Adipocyte (in vitro differentiated cells): ENCODE results near the gene SDHC.
"Not testable (repeated sequence)": the region's sequence is repeated elsewhere in the genome, so short reads cannot be mapped to it uniquely, and the experiment has no call there.

ENCODE experiments used
- DNase-seq: peaks from one replicate; pipeline ENCODE4 v3.0.0-alpha.2; 2015; ENCODE audit warnings: low read depth
- H3K27me3 ChIP-seq: replicated peaks from 2 replicates; pipeline ENCODE4 v1.7.0; 2013; ENCODE audit warnings: mild to moderate bottlenecking, low read length, moderate library complexity; ENCODE audit not compliant: control insufficient read depth, insufficient read depth
- H3K36me3 ChIP-seq: 2 replicates; pipeline ENCODE4 v1.7.0; 2013; ENCODE audit warnings: low read length, mild to moderate bottlenecking, moderate library complexity; ENCODE audit not compliant: control insufficient read depth, insufficient read depth, severe bottlenecking
- H3K4me1 ChIP-seq: 2 replicates; pipeline ENCODE4 v1.7.0; 2013; ENCODE audit warnings: mild to moderate bottlenecking, low read length, moderate library complexity; ENCODE audit not compliant: control insufficient read depth, insufficient read depth
- H3K4me3 ChIP-seq: 2 replicates; pipeline ENCODE4 v1.7.0; 2013; ENCODE audit warnings: mild to moderate bottlenecking, low read length, moderate library complexity
- H3K9ac ChIP-seq: 2 replicates; pipeline ENCODE4 v1.7.0; 2013; ENCODE audit warnings: mild to moderate bottlenecking, low read length, moderate library complexity
- H3K9me3 ChIP-seq: 2 replicates; pipeline ENCODE4 v1.7.0; 2013; ENCODE audit warnings: mild to moderate bottlenecking, low read length, moderate library complexity; ENCODE audit not compliant: control insufficient read depth

The SDHC gene

GRCh38 chr1:161311595-161312181 lies 2.5 kb upstream of the SDHC start:
- Histone ChIP-seq H3K36me3 (no peaks in the 10 kb centered on the region), H3K4me3 (no peak overlapping the region), H3K9ac (no peak overlapping the region), H3K4me1 (peaks cover 29% of the 10 kb centered on the region), H3K27me3 (no peaks in the 10 kb centered on the region), H3K9me3 (no peaks in the 10 kb centered on the region)
- DNase-seq, result no peak

- no peak for DNase-seq
- Histone ChIP-seq H3K4me1 (peaks cover 13% of the 10 kb centered on the region), H3K36me3 (no peaks in the 10 kb centered on the region), H3K27me3 (no peaks in the 10 kb centered on the region), H3K9me3 (no peaks in the 10 kb centered on the region), H3K4me3 (peak overlapping the region; percentile 98), H3K9ac (peak overlapping the region; percentile 98)
Measured at GRCh38 chr1:161313554-161314200, 504 bp upstream of the SDHC start.

GRCh38 chr1:161315841-161316674 lies 1.9 kb downstream of the SDHC start:
- not testable (repeated sequence) for H3K36me3 ChIP-seq, H3K9ac ChIP-seq, DNase-seq, H3K9me3 ChIP-seq, H3K4me3 ChIP-seq, H3K27me3 ChIP-seq
- peaks cover 13% of the 10 kb centered on the region for H3K4me1 ChIP-seq

- Histone ChIP-seq H3K9me3 (no peaks in the 10 kb centered on the region), H3K36me3 (peaks cover 48% of the 10 kb centered on the region), H3K27me3 (no peaks in the 10 kb centered on the region), H3K9ac (no peak overlapping the region), H3K4me3 (no peak overlapping the region), H3K4me1 (no peaks in the 10 kb centered on the region)
- DNase-seq, result no peak
Measured at GRCh38 chr1:161324020-161324419, 9.8 kb downstream of the SDHC start.

GRCh38 chr1:161330346-161330745 lies 16.2 kb downstream of the SDHC start:
- no peak for DNase-seq
- Histone ChIP-seq H3K36me3 (peaks cover 85% of the 10 kb centered on the region), H3K9me3 (no peaks in the 10 kb centered on the region), H3K4me3 (no peak overlapping the region), H3K4me1 (no peaks in the 10 kb centered on the region), H3K9ac (no peak overlapping the region), H3K27me3 (no peaks in the 10 kb centered on the region)

- peaks cover 74% of the 10 kb centered on the region for H3K36me3 ChIP-seq
- no peak overlapping the region for H3K4me3 ChIP-seq
- DNase-seq, result no peak
- no peaks in the 10 kb centered on the region for H3K4me1 ChIP-seq
- no peaks in the 10 kb centered on the region for H3K9me3 ChIP-seq
- no peaks in the 10 kb centered on the region for H3K27me3 ChIP-seq
- H3K9ac ChIP-seq, result no peak overlapping the region
Measured at GRCh38 chr1:161333166-161333565, 19.0 kb downstream of the SDHC start.

- Histone ChIP-seq H3K4me1 (no peaks in the 10 kb centered on the region), H3K9ac (no peak overlapping the region), H3K9me3 (no peaks in the 10 kb centered on the region), H3K27me3 (no peaks in the 10 kb centered on the region), H3K36me3 (peaks cover 61% of the 10 kb centered on the region), H3K4me3 (no peak overlapping the region)
- peak; percentile 21 for DNase-seq
Measured at GRCh38 chr1:161335796-161336195, 21.6 kb downstream of the SDHC start.

GRCh38 chr1:161342177-161342576 lies 28.0 kb downstream of the SDHC start:
- no peaks in the 10 kb centered on the region for H3K27me3 ChIP-seq
- H3K36me3 ChIP-seq, result peaks cover 67% of the 10 kb centered on the region

GRCh38 chr1:161342821-161343220 lies 28.6 kb downstream of the SDHC start:
- Histone ChIP-seq H3K36me3 (peaks cover 69% of the 10 kb centered on the region), H3K4me3 (no peak overlapping the region), H3K9me3 (no peaks in the 10 kb centered on the region), H3K9ac (no peak overlapping the region), H3K27me3 (no peaks in the 10 kb centered on the region), H3K4me1 (no peaks in the 10 kb centered on the region)
- DNase-seq, result no peak

More at GRCh38 chr1:161342177-161342576, 28.0 kb downstream of the SDHC start:
- H3K4me1 ChIP-seq, result no peaks in the 10 kb centered on the region
- no peak for DNase-seq
- H3K9me3 ChIP-seq, result no peaks in the 10 kb centered on the region
- no peak overlapping the region for H3K9ac ChIP-seq
- no peak overlapping the region for H3K4me3 ChIP-seq

GRCh38 chr1:161350671-161351070 lies 36.5 kb downstream of the SDHC start:
- no peak overlapping the region for H3K4me3 ChIP-seq
- no peaks in the 10 kb centered on the region for H3K27me3 ChIP-seq
- DNase-seq, result peak; percentile 3
- H3K9me3 ChIP-seq, result no peaks in the 10 kb centered on the region
- no peaks in the 10 kb centered on the region for H3K4me1 ChIP-seq
- H3K9ac ChIP-seq, result no peak overlapping the region
- H3K36me3 ChIP-seq, result peaks cover 31% of the 10 kb centered on the region

- Histone ChIP-seq H3K27me3 (no peaks in the 10 kb centered on the region), H3K9me3 (no peaks in the 10 kb centered on the region), H3K9ac (no peak overlapping the region), H3K36me3 (peaks cover 25% of the 10 kb centered on the region), H3K4me1 (no peaks in the 10 kb centered on the region), H3K4me3 (no peak overlapping the region)
- no peak for DNase-seq
Measured at GRCh38 chr1:161351482-161351881, 37.3 kb downstream of the SDHC start.
